GM23248 (cell line): ENCODE measurements around the gene TBX18.

Experiments
- EZH2 ChIP-seq: fragments of 200-600 bp; sonication (generic); IDR thresholded peaks from 2 replicates; pipeline ENCODE4 v1.6.1; 2018; ENCODE audit warnings: antibody characterized with exemption, mild to moderate bottlenecking; ENCODE audit not compliant: insufficient read depth, poor library complexity, severe bottlenecking
- EZH2phosphoT487 ChIP-seq: fragments of 200-600 bp; sonication (generic); IDR thresholded peaks from 2 replicates; pipeline ENCODE4 v1.6.1; 2018; ENCODE audit warnings: antibody characterized with exemption, moderate library complexity, mild to moderate bottlenecking, low read depth; ENCODE audit not compliant: insufficient read depth

DNA sequence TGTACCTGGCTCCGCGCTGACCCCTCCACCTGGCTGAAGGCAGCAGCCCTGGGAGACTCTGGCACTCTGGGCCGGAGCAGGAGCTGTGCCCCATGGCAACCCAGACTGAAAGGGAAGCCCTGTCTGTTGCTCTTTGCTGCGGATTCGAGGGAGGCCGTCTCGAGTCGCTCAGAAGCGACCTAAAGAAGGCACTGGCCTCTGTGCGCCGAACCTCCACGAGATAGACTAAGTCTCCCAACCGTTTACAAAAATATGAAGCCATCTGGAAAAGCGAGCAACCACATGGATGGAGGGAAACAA, 10.5 kb upstream of the TBX18 start:
- TF ChIP-seq EZH2phosphoT487 (no peak), EZH2 (no peak)
